Epithelial cell of esophagus (primary cell): ENCODE measurements around the gene HBB.

Source experiments
- DNase-seq: peaks from one replicate; pipeline ENCODE4 v3.0.0; 2010; ENCODE audit warnings: low read depth
- H3K4me3 ChIP-seq: 2 replicates; pipeline ENCODE4 v1.5.1; 2011; ENCODE audit warnings: mild to moderate bottlenecking, low read length, control low read depth
- TF ChIP-seq, protein P1 (sequence below): IDR thresholded peaks from 2 replicates; pipeline ENCODE4 v1.5.1; 2011; ENCODE audit warnings: low read depth, mild to moderate bottlenecking, low read length, control low read depth, inconsistent platforms; ENCODE audit not compliant: insufficient read depth; ENCODE audit errors: missing control alignments

HBB gene

DNA sequence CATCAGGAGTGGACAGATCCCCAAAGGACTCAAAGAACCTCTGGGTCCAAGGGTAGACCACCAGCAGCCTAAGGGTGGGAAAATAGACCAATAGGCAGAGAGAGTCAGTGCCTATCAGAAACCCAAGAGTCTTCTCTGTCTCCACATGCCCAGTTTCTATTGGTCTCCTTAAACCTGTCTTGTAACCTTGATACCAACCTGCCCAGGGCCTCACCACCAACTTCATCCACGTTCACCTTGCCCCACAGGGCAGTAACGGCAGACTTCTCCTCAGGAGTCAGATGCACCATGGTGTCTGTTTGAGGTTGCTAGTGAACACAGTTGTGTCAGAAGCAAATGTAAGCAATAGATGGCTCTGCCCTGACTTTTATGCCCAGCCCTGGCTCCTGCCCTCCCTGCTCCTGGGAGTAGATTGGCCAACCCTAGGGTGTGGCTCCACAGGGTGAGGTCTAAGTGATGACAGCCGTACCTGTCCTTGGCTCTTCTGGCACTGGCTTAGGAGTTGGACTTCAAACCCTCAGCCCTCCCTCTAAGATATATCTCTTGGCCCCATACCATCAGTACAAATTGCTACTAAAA, at the start of gene HBB:
Gene HBB (minus strand): TSS at position 340 of the 579 bp plus-strand sequence. CDS start 50 bp downstream, at position 290.
- TF ChIP-seq, protein P1, sequence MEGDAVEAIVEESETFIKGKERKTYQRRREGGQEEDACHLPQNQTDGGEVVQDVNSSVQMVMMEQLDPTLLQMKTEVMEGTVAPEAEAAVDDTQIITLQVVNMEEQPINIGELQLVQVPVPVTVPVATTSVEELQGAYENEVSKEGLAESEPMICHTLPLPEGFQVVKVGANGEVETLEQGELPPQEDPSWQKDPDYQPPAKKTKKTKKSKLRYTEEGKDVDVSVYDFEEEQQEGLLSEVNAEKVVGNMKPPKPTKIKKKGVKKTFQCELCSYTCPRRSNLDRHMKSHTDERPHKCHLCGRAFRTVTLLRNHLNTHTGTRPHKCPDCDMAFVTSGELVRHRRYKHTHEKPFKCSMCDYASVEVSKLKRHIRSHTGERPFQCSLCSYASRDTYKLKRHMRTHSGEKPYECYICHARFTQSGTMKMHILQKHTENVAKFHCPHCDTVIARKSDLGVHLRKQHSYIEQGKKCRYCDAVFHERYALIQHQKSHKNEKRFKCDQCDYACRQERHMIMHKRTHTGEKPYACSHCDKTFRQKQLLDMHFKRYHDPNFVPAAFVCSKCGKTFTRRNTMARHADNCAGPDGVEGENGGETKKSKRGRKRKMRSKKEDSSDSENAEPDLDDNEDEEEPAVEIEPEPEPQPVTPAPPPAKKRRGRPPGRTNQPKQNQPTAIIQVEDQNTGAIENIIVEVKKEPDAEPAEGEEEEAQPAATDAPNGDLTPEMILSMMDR = no peak
- peak; percentile 14 for DNase-seq
- H3K4me3 ChIP-seq = no peak within 1 kb of the TSS

DNA sequence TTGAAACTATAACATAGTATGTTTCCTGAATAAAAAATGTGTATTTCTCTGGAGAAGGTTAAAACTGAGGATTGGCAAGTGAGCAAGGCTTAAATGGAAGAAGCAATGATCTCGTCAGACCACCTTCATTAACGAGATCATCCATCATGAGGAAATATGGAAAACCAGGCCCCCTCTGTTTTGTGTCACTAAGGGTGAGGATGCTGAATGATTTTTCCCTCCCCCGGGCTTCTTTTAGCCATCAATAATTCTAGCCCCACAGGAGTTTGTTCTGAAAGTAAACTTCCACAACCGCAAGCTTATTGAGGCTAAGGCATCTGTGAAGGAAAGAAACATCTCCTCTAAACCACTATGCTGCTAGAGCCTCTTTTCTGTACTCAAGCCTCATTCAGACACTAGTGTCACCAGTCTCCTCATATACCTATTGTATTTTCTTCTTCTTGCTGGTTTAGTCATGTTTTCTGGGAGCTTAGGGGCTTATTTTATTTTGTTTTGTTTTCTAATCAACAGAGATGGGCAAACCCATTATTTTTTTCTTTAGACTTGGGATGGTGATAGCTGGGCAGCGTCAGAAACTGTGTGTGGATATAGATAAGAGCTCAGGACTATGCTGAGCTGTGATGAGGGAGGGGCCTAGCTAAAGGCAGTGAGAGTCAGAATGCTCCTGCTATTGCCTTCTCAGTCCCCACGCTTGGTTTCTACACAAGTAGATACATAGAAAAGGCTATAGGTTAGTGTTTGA, 48.7 kb upstream of the HBB start:
- no peak for DNase-seq
- TF ChIP-seq, protein P1 = no peak

DNA sequence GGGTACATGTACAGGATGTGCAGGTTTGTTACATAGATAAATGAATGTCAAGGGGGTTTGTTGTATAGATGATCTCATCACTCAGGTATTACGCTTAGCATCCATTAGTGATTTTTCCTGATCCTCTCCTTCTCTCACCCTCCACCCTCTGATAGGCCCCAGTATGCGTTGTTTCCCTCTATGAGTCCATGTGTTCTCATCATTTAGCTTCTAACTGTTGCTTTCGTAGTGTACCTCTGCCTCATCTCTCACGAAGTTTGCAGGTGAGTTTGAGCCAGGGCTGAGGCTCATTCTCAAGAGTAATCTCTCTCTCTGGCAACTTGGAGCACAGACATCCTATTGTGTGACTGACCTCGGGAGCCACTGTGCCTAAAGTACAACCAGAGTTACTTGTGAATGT, 47.5 kb upstream of the HBB start:
- DNase-seq = peak; percentile 6
- TF ChIP-seq, protein P1 = no peak
- H3K4me3 ChIP-seq = no peak overlapping the region

More for the DNA sequence above, 48.7 kb upstream of the HBB start:
- no peak overlapping the region for H3K4me3 ChIP-seq

DNA sequence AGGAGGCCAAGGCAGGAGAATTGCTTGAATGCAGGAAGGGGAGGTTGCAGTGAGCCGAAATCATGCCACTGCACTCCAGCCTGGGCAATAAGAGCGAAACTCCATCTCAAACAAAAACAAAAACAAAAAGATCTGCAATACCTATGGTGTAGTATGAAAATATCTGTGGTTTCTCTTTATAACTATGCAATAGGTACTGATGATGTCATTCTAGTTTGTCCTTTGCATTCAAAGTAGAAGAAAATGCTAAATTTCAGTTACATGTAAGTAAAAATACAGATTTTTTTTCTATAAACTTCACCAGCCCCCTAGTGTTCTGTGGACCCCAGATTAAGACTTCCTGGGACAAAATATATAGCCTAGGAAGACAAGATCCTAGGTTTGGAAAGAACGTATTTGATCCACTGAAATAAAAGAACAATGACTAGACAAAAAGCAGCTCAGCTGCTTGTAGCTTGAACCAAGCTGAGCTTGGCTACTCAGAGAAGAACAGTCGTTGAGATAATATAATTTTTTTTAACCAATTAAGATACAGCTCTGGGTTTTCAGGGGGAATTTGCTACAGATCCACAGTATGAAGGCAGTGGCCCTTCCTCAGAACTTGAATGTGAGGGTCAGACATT, 45.6 kb upstream of the HBB start:
- DNase-seq = no peak
- H3K4me3 ChIP-seq = no peak overlapping the region
- TF ChIP-seq, protein P1 = no peak

DNA sequence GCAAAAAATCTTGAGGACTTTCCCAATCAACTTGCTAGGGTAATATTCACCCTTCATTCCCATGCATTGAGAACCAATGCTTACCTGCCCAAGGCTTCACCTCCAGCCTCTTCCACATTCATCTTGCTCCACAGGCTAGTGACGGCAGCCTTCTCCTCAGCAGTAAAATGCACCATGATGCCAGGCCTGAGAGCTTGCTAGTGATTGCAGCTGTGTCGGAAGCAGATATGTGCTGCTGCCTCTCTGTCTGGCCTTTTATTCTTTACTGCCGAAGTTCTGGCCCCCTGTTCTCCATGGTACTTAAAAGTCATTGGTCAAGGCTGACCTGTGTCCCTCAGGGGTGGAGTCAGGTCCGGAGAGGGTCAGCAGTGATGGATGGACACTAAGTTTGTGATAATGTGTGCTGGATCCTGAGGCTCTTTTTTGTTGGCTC, 42.9 kb upstream of the HBB start, which contains the start of gene HBE1:
Gene HBE1 (minus strand): TSS at position 231 of the 433 bp plus-strand sequence. CDS start 55 bp downstream, at position 176.
- TF ChIP-seq, protein P1 = no peak
- DNase-seq = no peak
- no peak within 1 kb of the TSS for H3K4me3 ChIP-seq

DNA sequence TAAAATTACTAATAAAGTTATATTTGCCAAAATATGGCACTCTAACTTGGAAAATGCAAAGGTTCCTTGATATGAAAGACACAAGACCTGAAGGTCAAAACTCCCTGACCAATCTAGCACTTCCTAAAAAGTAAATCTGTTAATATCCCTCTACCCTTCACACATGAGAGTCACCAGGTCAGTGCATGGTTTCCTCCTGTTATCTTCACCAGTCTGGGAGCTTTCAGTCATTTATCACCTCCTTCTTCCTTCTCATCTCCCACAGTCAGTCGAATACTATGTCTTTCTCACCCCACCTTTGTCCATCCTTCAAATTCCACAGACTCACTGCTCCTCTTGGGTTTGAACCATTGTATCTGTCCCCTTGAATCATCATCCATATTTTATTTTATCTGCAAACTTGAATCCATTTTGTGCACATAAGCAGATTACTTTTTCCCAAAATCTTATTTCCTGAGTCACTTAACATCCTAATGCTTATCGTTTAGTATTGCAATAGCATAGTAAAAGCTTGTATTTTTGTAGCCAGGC, 40.2 kb upstream of the HBB start:
- no peak for DNase-seq
- TF ChIP-seq, protein P1 = no peak
- H3K4me3 ChIP-seq = no peak overlapping the region
